SK-N-SH (cell line): ENCODE results near the gene NEAT1. TPM values are rescaled to one million over a fixed set of nuclear protein-coding genes. Genes with fewer than 3 reads are reported as not detected.

Experiments
- CTCF ChIA-PET: fragments of 300-600, 350-600 bp; formaldehyde crosslinking; extraction: SDS; loops from one replicate; lab custom pipeline; 2021; lab: Yijun Ruan, JAX
- POLR2A ChIA-PET: fragments of 350-600 bp; sonication (Branson Sonifier 250); formaldehyde crosslinking; extraction: SDS; loops from one replicate; lab custom pipeline; 2020; ENCODE audit warnings: antibody characterized with exemption, inconsistent platforms; lab: Yijun Ruan, JAX
- DNase-seq: peaks from one replicate; pipeline ENCODE4 v3.0.0; 2012
- H2AFZ ChIP-seq: fragments of 200-600 bp; sonication (generic); 2 replicates; pipeline ENCODE4 v1.8.1; 2016; ENCODE audit warnings: antibody characterized with exemption, mild to moderate bottlenecking, low read depth
- H3F3A ChIP-seq: fragments of 200-600 bp; sonication (generic); replicated peaks from 2 replicates; pipeline ENCODE3; 2016; ENCODE audit warnings: antibody characterized with exemption, mild to moderate bottlenecking; ENCODE audit not compliant: insufficient read depth
- H3K27ac ChIP-seq, 2 experiments: fragments of 200-500 bp in 1 of 2; fragments of 200-600 bp in 1 of 2; sonication (Bioruptor generic) in 1 of 2; sonication (generic), shearing (Covaris generic) in 1 of 2; 2 replicates each; pipeline versions ENCODE4 v1.5.1 to v1.6.1; 2014 to 2016; ENCODE audit warnings: low read depth in 2 of 2, inconsistent platforms in 1 of 2, low read length in 1 of 2, mild to moderate bottlenecking in 1 of 2, mixed read lengths in 1 of 2
- H3K27me3 ChIP-seq: fragments of 200-600 bp; sonication (generic), shearing (Covaris generic); 2 replicates; pipeline ENCODE4 v1.6.1; 2016; ENCODE audit warnings: mixed run types; ENCODE audit not compliant: insufficient read depth
- H3K36me3 ChIP-seq, 2 experiments: fragments of 200-500 bp in 1 of 2; fragments of 200-600 bp in 1 of 2; sonication (Bioruptor generic) in 1 of 2; sonication (generic) in 1 of 2; replicated peaks in 1 of 2; 2 replicates each; pipeline versions ENCODE3 to v1.5.1; 2014 to 2016; ENCODE audit warnings: low read length in 1 of 2, mild to moderate bottlenecking in 1 of 2; ENCODE audit not compliant: insufficient read depth in 2 of 2, control insufficient read depth in 1 of 2
- H3K4me1 ChIP-seq, 2 experiments: fragments of 200-500 bp in 1 of 2; fragments of 200-600 bp in 1 of 2; sonication (Bioruptor generic) in 1 of 2; sonication (generic), shearing (Covaris generic) in 1 of 2; 2 replicates each; pipeline versions ENCODE4 v1.5.1 to v1.6.1; 2014 to 2016; ENCODE audit warnings: low read depth in 1 of 2, low read length in 1 of 2, mixed run types in 1 of 2; ENCODE audit not compliant: insufficient read depth in 2 of 2, control insufficient read depth in 1 of 2
- H3K4me2 ChIP-seq: fragments of 200-600 bp; sonication (generic), shearing (Covaris generic); 2 replicates; pipeline ENCODE4 v1.6.1; 2017; ENCODE audit warnings: mixed run types
- H3K4me3 ChIP-seq, 2 experiments: fragments of 200-500 bp in 1 of 2; fragments of 200-600 bp in 1 of 2; sonication (Bioruptor generic) in 1 of 2; sonication (generic), shearing (Covaris generic) in 1 of 2; 2 replicates each; pipeline versions ENCODE4 v1.5.1 to v1.8.1; 2014 to 2016; ENCODE audit warnings: low read depth in 2 of 2, inconsistent platforms in 1 of 2, low read length in 1 of 2, mild to moderate bottlenecking in 1 of 2, mixed read lengths in 1 of 2, moderate library complexity in 1 of 2
- H3K79me2 ChIP-seq: fragments of 200-600 bp; sonication (generic); 2 replicates; pipeline ENCODE4 v1.8.1; 2017; ENCODE audit warnings: mild to moderate bottlenecking; ENCODE audit not compliant: insufficient read depth
- H3K9ac ChIP-seq: fragments of 200-600 bp; sonication (generic); 2 replicates; pipeline ENCODE4 v1.6.1; 2017; ENCODE audit warnings: mixed run types
- H3K9me2 ChIP-seq: fragments of 200-600 bp; sonication (generic); 2 replicates; pipeline ENCODE4 v1.6.1; 2017; ENCODE audit warnings: mixed run types
- H3K9me3 ChIP-seq: fragments of 200-600 bp; sonication (generic); 2 replicates; pipeline ENCODE4 v1.6.1; 2017; ENCODE audit warnings: mixed run types, mild to moderate bottlenecking, moderate library complexity
- H4K20me1 ChIP-seq: fragments of 200-600 bp; sonication (generic); 2 replicates; pipeline ENCODE4 v1.6.1; 2017; ENCODE audit warnings: mild to moderate bottlenecking, mixed run types; ENCODE audit not compliant: insufficient read depth
- CHD2 ChIP-seq: fragments of 150-350 bp; IDR thresholded peaks from 2 replicates; pipeline ENCODE4 v1.6.1; 2018; ENCODE audit warnings: low read length; ENCODE audit not compliant: partially characterized antibody
- ELF1 ChIP-seq: IDR thresholded peaks from 2 replicates; pipeline ENCODE4 v1.4.0; 2012
- EP300 ChIP-seq, 2 experiments: IDR thresholded peaks; 2 replicates each; pipeline versions ENCODE4 v1.4.0 to v1.6.1; 2012; ENCODE audit warnings: borderline replicate concordance in 1 of 2, low read depth in 1 of 2, low read length in 1 of 2
- FOXJ3 ChIP-seq: sonication (generic); formaldehyde crosslinking; IDR thresholded peaks from 2 replicates; pipeline ENCODE4 v1.5.1; 2020; ENCODE audit warnings: mild to moderate bottlenecking, missing genetic modification reagents
- GABPA ChIP-seq: IDR thresholded peaks from 2 replicates; pipeline ENCODE4 v1.4.0; 2012; ENCODE audit warnings: low read depth, mild to moderate bottlenecking
- IRF3 ChIP-seq: fragments of 150-350 bp; IDR thresholded peaks from 2 replicates; pipeline ENCODE4 v1.6.1; 2016; ENCODE audit warnings: mild to moderate bottlenecking, low read depth, low read length
- JUND ChIP-seq: IDR thresholded peaks from 2 replicates; pipeline ENCODE4 v1.4.0; 2012
- MEF2A ChIP-seq: IDR thresholded peaks from 2 replicates; pipeline ENCODE4 v1.4.0; 2012; ENCODE audit warnings: low read depth, borderline replicate concordance
- MXI1 ChIP-seq: IDR thresholded peaks from 2 replicates; pipeline ENCODE4 v1.6.1; 2012; ENCODE audit warnings: mild to moderate bottlenecking, low read depth, low read length, improper control_type of control experiment
- NRF1 ChIP-seq: IDR thresholded peaks from 2 replicates; pipeline ENCODE4 v1.6.1; 2012; ENCODE audit warnings: low read depth, mild to moderate bottlenecking, low read length
- PBX3 ChIP-seq: IDR thresholded peaks from 2 replicates; pipeline ENCODE4; 2012
- POLR2AphosphoS5 ChIP-seq: IDR thresholded peaks from 2 replicates; pipeline ENCODE4 v1.6.1; 2012; ENCODE audit warnings: low read depth, low read length
- RAD21 ChIP-seq: IDR thresholded peaks from 2 replicates; pipeline ENCODE4 v1.6.1; 2012; ENCODE audit warnings: mild to moderate bottlenecking, low read length
- RXRA ChIP-seq: IDR thresholded peaks from 2 replicates; pipeline ENCODE4 v1.4.0; 2012; ENCODE audit warnings: low read depth, mild to moderate bottlenecking, borderline replicate concordance
- SIN3A ChIP-seq: IDR thresholded peaks from 2 replicates; pipeline ENCODE4 v1.6.1; 2012; ENCODE audit warnings: low read depth, mild to moderate bottlenecking, low read length, moderate library complexity, borderline replicate concordance
- SMC3 ChIP-seq: IDR thresholded peaks from 2 replicates; pipeline ENCODE4 v1.6.1; 2012; ENCODE audit warnings: low read depth, low read length, improper control_type of control experiment
- TAF1 ChIP-seq: IDR thresholded peaks from 2 replicates; pipeline ENCODE4 v1.6.1; 2012; ENCODE audit warnings: low read depth, mild to moderate bottlenecking, low read length, moderate library complexity, borderline replicate concordance
- TCF12 ChIP-seq: IDR thresholded peaks from 2 replicates; pipeline ENCODE4 v1.4.0; 2012
- TEAD4 ChIP-seq: IDR thresholded peaks from 2 replicates; pipeline ENCODE4 v1.4.0; 2012; ENCODE audit warnings: mild to moderate bottlenecking, borderline replicate concordance; ENCODE audit not compliant: insufficient read depth
- USF1 ChIP-seq: IDR thresholded peaks from 2 replicates; pipeline ENCODE4 v1.4.0; 2012; ENCODE audit warnings: low read depth, borderline replicate concordance
- YY1 ChIP-seq: IDR thresholded peaks from 2 replicates; pipeline ENCODE4 v1.4.0; 2012; ENCODE audit warnings: low read depth, mild to moderate bottlenecking
- WGBS: methylation state at CpG from one replicate; pipeline ENCODE4 v1.1.6; 2017; ENCODE audit warnings: low lambda C conversion rate; 5-methylcytosine and 5-hydroxymethylcytosine counted together
- polyA plus RNA-seq, 3 experiments: library from polyadenylated mRNA; depleted of rRNA; stranded (reverse); fragments of >200 nt; gene quantifications; 2 replicates each; pipeline ENCODE4 v1.2.3, GENCODE V29; 2012

NEAT1 gene
- polyA plus RNA-seq, 1 of the 3 experiments (the other 2 are of a cell fraction): 435 TPM

- 78% methylated on average over 9 of the region's 9 CpGs for WGBS
- peak overlapping the region; percentile 49 for H3K4me2 ChIP-seq
- H3K27me3 ChIP-seq: no peaks in the 10 kb centered on the region
- POLR2A ChIA-PET: interaction anchor here (1.0 to 1.1 kb wide), 2 partner anchors 55 to 63 kb away, joined by 3 to 4 read pairs; no protein-coding TSS in a partner anchor
- peak overlapping the region in 1 of 2 experiments; percentile 12; a peak in 1 of 4 replicates for H3K4me3 ChIP-seq
- no peak overlapping the region for H2AFZ ChIP-seq
- H3K36me3 ChIP-seq: peaks cover 64 to 93% of the 10 kb centered on the region in 2 experiments
- peaks cover 99% of the 10 kb centered on the region for H3K79me2 ChIP-seq
- peak overlapping the region; percentile 47 to 100; a peak in 3 of 4 replicates for H3K27ac ChIP-seq
- peaks cover 99% of the 10 kb centered on the region for H4K20me1 ChIP-seq
- H3K9ac ChIP-seq: peak overlapping the region; percentile 37; the same call in 1 of the 2 replicates
- H3K4me1 ChIP-seq: peaks cover 3 to 22% of the 10 kb centered on the region in 2 experiments; a peak in 3 of 4 replicates
- no peak for DNase-seq
- no peaks in the 10 kb centered on the region for H3K9me3 ChIP-seq
- peaks cover 99% of the 10 kb centered on the region for H3F3A ChIP-seq
- H3K9me2 ChIP-seq: no peaks in the 10 kb centered on the region
- CTCF ChIA-PET: no interaction called here
- TF ChIP-seq PBX3 (no peak), SIN3A (no peak), RAD21 (no peak), SMC3 (no peak), GABPA (no peak), CHD2 (no peak), FOXJ3 (CRISPR knock-in tag) (no peak), MEF2A (no peak), MXI1 (no peak), TCF12 (peak; percentile 40; the same call in 1 of the 2 replicates), NRF1 (no peak), JUND (peak; percentile 2; the same call in 1 of the 2 replicates), RXRA (no peak), TAF1 (no peak), IRF3 (no peak), USF1 (no peak), TEAD4 (no peak), ELF1 (no peak), EP300 (IDR thresholded peaks at IDR 0.05; ENCODE audit: borderline replicate concordance in 1 of 2, low read depth in 1 of 2, low read length in 1 of 2) (no peak), POLR2AphosphoS5 (peak; percentile 67), YY1 (no peak)
These were observed 15.9 kb downstream of the NEAT1 start for GRCh38 chr11:65438257-65439151.
